Measurements from ENCODE around the gene PRCC. TPM values are rescaled to one million over a fixed set of nuclear protein-coding genes. Genes with fewer than 3 reads are reported as not detected.
A peak's percentile ranks its signal among the peaks of the same experiment; 100 is the strongest.

Gene PRCC
- total and polyA plus RNA-seq, 12 donors: 35.9 to 137 (median 58.7) TPM

GRCh38 chr1:156766298-156767100 is 836 bp upstream of the PRCC start:
- Histone ChIP-seq H3K27me3 (no peaks in the 10 kb centered on the region), H3K4me3 (peak overlapping the region; percentile 49 to 90 (median 66)), H3K9me3 (replicated peaks in 1 of 3) (no peaks in the 10 kb centered on the region), H3K27ac (peak overlapping the region; percentile 68 to 93 (median 77)), H3K36me3 (replicated peaks in 1 of 2) (no peaks in the 10 kb centered on the region), H3K4me1 (replicated peaks in 1 of 2) (peaks cover 17 to 40% of the 10 kb centered on the region in 2 donors)
- peak in 1 of 7 donors; percentile 14 for DNase-seq
- 8 to 11% (median 9%) methylated on average over 14 of the region's 14 CpGs for WGBS, 4 donors
- TF ChIP-seq POLR2A (IDR thresholded peaks at IDR 0.05) (no peak), CTCF (IDR thresholded peaks at IDR 0.05) (no peak)
- intact Hi-C loops (cut with DNase I): no loop called here

GRCh38 chr1:156767879-156768604 is 707 bp downstream of the PRCC start:
- Histone ChIP-seq H3K27ac (peak overlapping the region; percentile 81 to 97 (median 90)), H3K4me1 (replicated peaks in 1 of 2) (peaks cover 18 to 56% of the 10 kb centered on the region in 2 donors), H3K9me3 (replicated peaks in 1 of 3) (no peaks in the 10 kb centered on the region), H3K27me3 (no peaks in the 10 kb centered on the region), H3K4me3 (peak overlapping the region; percentile 52 to 95 (median 76)), H3K36me3 (replicated peaks in 1 of 2) (no peaks in the 10 kb centered on the region)
- TF ChIP-seq POLR2A (IDR thresholded peaks at IDR 0.05) (peak in 1 of 2 donors; percentile 9), CTCF (IDR thresholded peaks at IDR 0.05) (no peak)
- peak; percentile 35 to 74 (median 49) for DNase-seq
- intact Hi-C loops (cut with DNase I): no loop called here
- 0 to 1% (median 0%) methylated on average over 7 to 31 of the region's 31 CpGs for WGBS, 4 donors

GRCh38 chr1:156768610-156769295 is 1.4 kb downstream of the PRCC start:
- Histone ChIP-seq H3K27ac (peak overlapping the region in 3 of 5 donors; percentile 90 to 93 (median 90)), H3K4me1 (replicated peaks in 1 of 2) (peaks cover 24 to 62% of the 10 kb centered on the region in 2 donors), H3K36me3 (replicated peaks in 1 of 2) (no peaks in the 10 kb centered on the region), H3K27me3 (no peaks in the 10 kb centered on the region), H3K9me3 (replicated peaks in 1 of 3) (no peaks in the 10 kb centered on the region), H3K4me3 (peak overlapping the region in 3 of 4 donors; percentile 72 to 95 (median 79))
- intact Hi-C loops (cut with DNase I): no loop called here
- 13 to 27% (median 17%) methylated on average over 8 of the region's 8 CpGs for WGBS, 4 donors
- peak in 1 of 7 donors; percentile 5 for DNase-seq
- no peak for TF ChIP-seq POLR2A (IDR thresholded peaks at IDR 0.05)
- TF ChIP-seq CTCF (IDR thresholded peaks at IDR 0.05): no peak

- intact Hi-C loops (cut with DNase I): no loop called here
- H3K27ac ChIP-seq: peak overlapping the region in 1 of 5 donors; percentile 46
- no peaks in the 10 kb centered on the region for H3K27me3 ChIP-seq
- H3K4me1 ChIP-seq (replicated peaks in 1 of 2): peaks cover 19 to 71% of the 10 kb centered on the region in 2 donors
- no peak for DNase-seq
- no peak overlapping the region for H3K4me3 ChIP-seq
- TF ChIP-seq POLR2A (IDR thresholded peaks at IDR 0.05): no peak
- peak in 1 of 6 experiments; percentile 14 for TF ChIP-seq CTCF (IDR thresholded peaks at IDR 0.05)
- no peaks in the 10 kb centered on the region for H3K9me3 ChIP-seq (replicated peaks in 1 of 3)
- no peaks in the 10 kb centered on the region for H3K36me3 ChIP-seq (replicated peaks in 1 of 2)
- WGBS, 4 donors: 71 to 83% (median 77%) methylated on average over 3 of the region's 3 CpGs
Observed at GRCh38 chr1:156772222-156772621, 4.9 kb downstream of the PRCC start.

Data from adrenal gland (tissue), 12 donors.